GM21381 (cell line): ENCODE measurements around the gene SCAF8.

Source experiments
- ATAC-seq: cut with Tn5 transposase; IDR thresholded peaks from one replicate; pipeline ENCODE4 v1.9.1; 2021; ENCODE audit warnings: mild to moderate bottlenecking, moderate library complexity; ENCODE audit not compliant: unreplicated experiment

Gene SCAF8

DNA sequence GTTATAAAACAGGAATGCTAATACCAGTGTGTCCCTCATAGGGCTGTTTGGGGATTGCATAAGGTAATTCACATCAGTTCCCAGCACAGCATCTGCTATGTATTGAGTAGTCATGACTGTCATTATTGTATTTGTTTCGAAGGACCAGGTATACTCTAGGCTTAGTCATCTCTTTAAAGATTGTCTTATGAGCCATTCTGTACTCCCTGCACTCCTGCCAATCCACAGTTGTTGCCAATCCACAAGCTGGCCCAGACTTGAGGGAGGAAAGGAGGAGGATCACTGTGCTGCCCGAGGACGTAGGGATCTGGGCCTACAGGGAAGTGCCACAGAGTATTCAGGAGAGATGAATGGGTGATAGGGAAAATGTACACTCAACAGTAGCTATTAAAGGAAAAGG is 148.9 kb downstream of the SCAF8 start:
- no peak for ATAC-seq
